GM19099 (cell line): ENCODE measurements around the gene HMGCL.

Source experiments
- POLR2A ChIP-seq: IDR thresholded peaks from 3 replicates; pipeline ENCODE4 v1.6.1; 2011; ENCODE audit warnings: low read depth; ENCODE audit not compliant: insufficient read length; ENCODE audit errors: extremely low read depth

Gene HMGCL

GRCh38 chr1:23772049-23772853 lies 53.0 kb downstream of the HMGCL start:
- TF ChIP-seq POLR2A, result no peak

- no peak for TF ChIP-seq POLR2A
These were observed 56.5 kb downstream of the HMGCL start for GRCh38 chr1:23768733-23769132.

- TF ChIP-seq POLR2A, result no peak
These were observed 62.1 kb downstream of the HMGCL start for GRCh38 chr1:23763041-23763577.

- no peak for TF ChIP-seq POLR2A
These were observed 66.0 kb downstream of the HMGCL start for GRCh38 chr1:23759277-23759676.

GRCh38 chr1:23757812-23758211 lies 67.4 kb downstream of the HMGCL start:
- no peak for TF ChIP-seq POLR2A

GRCh38 chr1:23756676-23757075 lies 68.6 kb downstream of the HMGCL start:
- no peak for TF ChIP-seq POLR2A

- TF ChIP-seq POLR2A, result no peak
These were observed 72.3 kb downstream of the HMGCL start for GRCh38 chr1:23752909-23753308.
